EH (cell line): ENCODE data around the gene LSM7.

ENCODE experiments used
- DNase-seq: peaks from one replicate; pipeline ENCODE4 v3.0.0-alpha.2; 2015; ENCODE audit warnings: low read depth

LSM7 gene

DNA sequence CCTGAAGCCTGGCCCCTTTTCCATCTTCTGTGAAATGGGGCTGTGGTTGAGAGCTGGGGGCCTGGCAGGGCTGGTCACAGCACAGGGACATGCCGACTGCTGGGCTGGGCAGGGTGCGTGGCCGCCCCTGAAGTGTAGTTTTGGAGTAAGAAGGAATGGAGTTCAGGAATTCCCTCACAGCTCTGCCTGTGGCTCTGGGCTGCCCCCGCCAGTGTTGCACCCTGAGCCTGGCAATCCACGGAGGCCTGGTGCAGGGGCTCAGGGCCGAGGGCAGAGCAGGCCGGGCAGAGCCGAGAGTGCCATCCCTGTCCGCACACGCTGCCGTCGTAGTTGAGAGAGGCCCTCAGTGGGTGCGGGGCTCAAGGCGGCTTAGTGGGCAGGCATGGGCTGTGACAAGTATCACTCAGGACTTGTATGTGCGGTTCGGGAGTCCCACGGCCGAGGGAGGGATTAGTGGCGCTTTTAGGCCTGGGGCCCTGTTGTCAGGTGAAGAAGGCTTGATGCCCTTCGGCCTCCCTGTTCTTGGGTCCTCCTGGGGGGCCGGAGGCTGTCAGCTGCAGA lies 9.7 kb upstream of the LSM7 start:
- no peak for DNase-seq

DNA sequence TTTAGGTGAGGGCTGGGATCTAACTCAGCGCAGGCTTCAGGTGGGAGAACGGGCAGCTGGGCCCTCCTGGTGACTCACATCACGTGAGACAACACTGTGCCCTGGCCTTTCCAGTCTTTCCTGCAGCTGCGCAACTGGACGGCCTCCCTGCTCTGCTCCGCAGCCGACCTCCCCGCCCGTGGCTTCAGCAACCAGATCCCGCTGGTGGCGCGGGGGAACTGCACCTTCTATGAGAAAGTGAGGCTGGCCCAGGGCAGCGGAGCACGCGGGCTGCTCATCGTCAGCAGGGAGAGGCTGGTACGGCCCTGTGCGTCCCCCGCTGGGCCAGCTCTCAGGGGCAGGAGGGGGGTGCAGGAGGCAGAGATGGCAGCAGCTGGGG lies 8.9 kb upstream of the LSM7 start:
- DNase-seq, result peak; percentile 29

DNA sequence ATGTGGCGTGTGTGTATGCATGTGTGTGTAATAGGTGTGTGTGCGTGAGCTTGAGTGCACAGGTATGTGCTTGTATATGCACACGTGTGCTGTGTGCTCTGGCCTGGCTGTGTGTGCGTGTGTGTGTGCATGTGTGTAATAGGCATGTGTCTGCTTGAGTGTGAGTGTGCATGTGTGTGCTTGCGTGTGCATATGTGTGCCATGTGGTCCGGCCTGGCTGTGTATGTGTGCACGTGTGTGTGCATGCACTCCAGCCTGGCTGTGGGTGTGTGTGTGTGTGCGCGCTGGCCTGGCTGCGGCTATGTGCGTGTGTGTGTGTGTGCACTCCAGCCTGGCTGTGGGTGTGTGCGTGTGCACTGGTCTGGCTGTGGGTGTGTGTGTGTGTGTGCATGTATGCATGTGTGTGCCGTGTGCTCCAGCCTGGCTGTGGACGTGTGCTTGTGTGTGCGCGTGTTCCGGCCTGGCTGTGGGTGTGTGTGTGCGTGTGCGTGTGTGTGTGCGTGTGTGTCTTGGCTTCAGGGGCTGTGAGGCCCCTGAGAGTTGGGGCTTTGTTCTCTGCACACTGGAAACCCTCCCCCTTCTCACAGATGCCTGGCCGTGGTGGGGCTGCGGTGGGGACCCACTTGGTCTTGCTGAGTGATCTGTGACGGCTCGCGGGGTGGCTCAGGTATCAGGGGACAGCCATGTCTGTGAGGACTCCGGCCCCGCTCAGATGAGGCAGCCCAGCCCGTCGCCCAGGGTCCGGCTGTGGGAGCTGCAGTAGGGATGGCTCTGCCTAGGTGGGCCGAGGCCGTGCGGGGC lies 8.3 kb upstream of the LSM7 start:
- no peak for DNase-seq

DNA sequence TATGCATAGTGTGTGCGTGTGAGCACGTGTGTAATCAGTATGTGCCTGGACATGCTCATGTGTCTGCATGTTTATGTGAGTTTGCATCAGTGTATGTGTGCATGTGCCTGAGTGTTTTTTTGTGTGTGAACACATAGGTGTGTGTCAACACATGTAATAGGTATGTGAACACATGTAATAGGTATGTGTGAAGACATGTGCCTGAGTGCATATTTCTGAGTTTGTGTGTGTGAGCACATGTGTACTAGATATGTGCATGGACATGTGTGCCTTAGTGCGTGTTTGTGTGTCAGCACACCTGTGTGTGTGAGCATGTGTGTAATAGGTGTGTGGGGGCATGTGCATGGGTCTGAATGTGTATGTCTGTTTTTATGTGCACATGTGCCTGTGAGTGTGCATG lies 7.5 kb upstream of the LSM7 start:
- no peak for DNase-seq

DNA sequence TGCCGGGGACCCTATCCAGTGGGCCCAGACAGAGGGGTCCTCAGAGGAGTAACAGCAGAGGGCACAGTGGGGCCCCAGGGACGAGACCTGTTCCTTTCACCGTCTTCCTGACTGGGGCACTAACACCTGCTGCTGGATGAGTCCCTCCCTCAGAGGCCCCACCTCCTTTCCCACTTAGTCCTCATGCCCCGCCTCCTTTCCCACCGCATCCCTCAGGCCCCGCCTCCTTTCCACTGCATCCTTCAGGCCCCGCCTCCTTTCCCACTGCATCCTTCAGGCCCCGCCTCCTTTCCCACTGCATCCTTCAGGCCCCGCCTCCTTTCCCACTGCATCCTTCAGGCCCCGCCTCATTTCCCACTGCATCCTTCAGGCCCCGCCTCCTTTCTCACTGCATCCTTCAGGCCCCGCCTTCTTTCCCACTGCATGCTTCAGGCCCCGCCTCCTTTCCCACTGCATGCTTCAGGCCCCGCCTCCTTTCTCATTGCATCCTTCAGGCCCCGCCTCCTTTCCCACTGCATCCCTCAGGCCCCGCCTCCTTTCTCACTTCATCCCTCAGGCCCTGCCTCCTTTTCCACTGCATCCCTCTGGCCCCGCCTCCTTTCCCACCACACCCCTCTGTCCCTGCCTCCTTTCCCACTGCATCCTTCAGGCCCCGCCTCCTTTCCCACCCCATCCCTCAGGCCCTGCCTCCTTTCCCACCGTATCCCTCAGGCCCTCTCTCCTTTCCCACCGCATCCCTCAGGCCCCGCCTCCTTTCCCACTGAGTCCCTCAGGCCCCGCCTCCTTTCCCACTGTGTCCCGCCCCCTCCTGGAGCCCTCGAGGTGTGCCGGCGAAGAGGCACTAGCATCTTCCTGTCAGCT lies 6.8 kb upstream of the LSM7 start:
- no peak for DNase-seq

DNA sequence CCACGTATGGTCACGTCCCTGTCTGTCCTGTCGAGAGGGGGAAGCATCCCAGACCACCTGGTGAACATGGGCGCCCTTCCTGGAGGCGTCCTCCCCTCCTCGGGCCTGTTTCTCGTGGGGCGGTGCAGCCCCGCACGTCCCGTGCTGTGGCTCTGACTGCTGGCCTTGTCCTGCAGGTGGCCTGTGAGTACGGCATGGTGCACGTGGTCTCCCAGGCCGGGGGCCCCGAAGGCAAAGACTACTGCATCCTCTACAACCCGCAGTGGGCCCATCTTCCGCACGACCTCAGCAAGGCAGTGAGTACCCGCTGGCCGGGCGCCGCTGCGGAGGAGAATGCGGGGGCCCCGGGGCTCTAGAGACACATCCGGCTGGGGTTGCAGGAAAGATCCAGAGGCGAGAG lies 6.0 kb upstream of the LSM7 start:
- no peak for DNase-seq

DNA sequence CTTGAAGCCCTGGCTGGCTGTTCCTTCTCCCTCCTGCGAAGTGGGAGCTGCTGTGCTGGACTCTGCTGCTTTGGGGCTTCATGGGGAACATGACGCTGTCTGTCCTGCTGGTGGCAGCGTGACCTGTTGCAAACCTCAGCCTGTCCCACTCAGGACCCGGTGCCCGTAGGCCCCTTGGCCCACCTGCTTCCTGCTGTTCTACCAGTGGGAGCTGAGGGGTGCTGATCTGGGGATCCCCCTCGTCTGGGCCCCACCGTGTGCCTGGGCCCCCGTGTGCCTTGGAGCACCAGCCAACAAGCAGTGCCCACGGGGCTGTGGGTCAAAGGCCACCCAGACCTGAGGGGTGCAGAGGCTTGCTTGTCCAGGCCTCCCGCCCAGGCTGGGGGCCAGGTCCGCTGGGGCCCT lies 5.4 kb upstream of the LSM7 start:
- DNase-seq, result no peak

DNA sequence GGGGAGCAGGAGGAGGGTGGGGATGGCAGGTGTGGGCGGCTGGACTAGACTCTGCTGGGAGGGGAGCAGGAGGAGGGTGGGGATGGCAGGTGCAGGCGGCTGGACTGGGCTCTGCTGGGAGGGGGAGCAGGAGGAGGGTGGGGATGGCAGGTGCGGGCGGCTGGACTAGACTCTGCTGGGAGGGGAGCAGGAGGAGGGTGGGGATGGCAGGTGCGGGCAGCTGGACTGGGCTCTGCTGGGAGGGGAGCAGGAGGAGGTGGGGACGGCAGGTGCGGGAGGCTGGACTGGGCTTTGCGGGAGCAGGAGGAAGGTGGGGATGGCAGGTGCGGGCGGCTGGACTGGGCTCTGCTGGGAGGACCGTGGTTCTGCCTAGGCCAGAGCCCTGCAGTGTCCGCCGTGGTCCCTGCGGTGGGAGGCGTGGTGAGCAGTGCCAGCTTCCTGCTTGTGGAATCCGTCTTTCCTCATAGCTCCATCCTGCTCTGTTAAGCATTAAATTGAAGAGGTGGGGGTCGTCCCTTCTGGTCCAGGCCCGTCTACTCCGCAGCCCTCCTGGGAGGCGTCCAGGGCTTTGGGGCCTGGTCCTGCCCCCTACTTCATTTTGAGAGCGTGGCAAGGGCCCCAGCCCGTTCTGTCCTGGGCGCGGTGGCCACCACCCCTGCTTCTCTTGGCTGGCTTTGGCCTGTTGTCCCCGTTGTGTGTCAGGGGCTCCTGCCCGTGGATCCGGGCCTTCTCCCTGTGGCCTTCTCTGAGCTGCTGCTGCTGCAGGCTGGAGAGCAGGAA lies 4.8 kb upstream of the LSM7 start:
- no peak for DNase-seq

DNA sequence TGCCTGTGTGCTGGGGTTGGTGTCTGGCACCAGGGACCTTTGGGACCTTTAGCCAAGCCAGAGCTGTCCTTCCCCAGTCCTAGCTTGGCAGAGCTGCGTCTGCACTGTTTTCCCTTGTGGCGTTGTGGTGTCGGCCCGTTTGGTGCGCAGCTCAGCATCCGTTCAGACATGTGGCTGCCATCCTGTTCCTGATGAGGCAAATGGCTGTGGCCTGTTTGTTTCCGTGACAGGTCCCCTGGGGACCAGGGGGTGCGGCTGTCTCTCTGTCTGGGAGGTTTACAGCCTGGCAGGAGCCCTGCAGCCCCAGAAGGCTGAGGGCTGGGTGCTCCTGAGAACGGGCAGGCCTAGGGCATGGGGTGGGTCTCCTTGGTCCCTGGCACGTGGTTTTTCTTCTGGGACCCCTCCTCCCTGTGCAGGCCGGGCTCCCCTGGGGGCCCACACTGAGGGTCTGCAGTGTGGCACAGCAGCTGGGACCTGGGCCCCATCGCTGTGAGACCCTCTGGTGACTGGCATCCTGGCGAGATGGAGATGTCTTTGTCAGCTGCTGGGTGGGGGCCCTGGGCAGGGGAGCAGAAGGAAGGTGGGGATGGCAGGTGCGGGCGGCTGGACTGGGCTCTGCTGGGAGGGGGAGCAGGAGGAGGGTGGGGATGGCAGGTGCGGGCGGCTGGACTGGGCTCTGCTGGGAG lies 4.1 kb upstream of the LSM7 start:
- DNase-seq, result no peak

DNA sequence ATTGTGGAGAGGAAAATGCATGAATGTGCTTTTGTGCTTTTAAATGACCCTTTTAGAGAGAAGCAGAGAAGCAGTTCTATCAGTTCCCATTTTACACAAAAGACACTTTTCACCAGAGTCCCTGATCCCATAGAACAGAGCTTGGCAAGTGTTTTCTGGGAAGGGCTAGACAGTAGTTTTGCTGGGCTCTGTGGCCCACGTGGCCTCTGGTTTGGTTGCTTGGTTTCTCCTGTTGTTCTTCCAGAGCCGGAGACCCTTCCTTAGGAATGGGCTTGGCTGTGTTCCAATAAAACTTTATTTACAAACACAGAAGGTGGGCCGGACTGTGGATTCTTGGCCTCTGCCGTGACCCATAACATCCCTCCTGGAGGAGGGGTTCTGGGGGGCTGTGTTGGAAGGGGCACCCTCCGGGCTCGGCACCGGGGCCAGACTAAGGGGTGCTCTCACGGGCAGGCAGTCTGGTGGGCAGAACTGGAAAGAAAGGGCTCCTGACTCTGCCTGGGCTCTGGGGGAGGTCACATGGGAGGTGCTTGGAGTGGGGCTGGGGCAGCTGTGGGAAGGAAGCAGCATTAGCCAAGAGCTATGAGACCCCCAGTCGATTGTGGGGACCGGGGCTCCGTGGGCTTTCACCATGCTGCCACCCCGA lies 3.3 kb upstream of the LSM7 start:
- DNase-seq, result no peak

DNA sequence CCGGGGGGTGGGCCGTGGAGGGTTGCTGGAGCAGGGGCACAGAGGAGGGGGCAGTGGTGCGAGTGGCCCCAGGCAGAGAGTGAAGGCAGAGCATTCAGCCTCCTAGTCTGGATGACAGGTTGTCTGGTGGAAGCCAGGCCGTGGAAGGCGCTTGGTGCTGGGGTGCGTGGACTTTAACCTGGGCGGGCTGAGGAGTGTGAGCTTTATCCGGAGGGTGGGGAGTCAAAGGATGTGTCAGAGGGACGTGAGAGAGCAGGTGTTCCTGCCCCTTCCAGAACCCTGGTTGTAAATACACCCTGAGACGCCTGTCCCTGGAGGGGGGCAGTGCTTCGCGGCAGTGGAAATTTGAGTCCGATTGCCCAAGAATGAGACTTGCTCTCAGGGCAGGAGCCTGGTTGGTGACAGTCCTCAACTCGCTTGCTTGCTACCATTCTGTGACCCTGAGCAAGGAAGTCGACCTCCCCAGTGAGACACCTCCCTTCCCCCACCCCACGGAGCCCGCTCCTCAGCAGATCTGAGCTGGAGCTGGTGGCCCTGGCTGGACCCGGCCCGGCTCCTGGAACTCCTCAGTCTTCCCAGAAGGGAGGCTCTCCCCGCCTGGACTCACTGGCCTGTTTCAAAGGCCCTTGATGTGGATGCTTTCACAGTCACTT lies 2.4 kb upstream of the LSM7 start:
- no peak for DNase-seq

DNA sequence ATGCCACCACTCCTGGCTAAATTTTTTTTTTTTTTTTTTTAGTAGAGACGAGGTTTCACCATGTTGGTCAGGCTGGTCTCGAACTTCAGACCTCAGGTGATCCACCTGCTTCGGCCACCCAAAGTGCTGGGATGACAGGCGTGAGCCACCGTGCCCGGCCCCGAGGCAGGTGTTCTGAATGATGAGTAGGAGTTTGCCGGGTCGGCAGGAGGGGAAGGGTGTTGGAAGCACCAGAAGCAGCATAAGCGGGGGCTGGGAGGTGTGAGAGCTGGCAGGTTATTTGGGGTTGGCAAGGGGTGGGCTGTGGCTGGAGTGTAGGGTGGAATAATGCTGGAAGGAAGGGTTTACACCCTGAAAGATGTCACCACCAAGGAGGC lies 1.9 kb upstream of the LSM7 start:
- DNase-seq, result no peak

DNA sequence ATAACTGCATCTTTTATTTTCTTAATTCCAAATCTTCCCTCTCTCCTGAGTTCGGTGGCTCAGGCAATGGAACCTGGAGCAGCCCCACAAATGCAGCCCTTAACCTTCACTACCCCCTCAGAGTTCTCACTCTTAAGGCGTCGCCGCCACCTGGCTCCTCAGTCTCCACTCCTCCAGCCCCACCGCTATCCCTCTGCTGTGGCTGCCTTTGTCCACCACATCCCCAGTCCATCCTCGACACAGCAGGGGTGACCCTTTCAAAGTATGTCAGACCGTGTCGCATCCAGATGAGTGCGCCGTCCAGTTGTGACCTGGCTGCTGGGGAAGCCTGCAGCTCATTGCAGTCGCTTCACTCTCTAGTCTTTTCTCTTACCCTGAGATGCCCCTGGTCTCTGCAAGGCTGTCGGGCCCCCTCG lies 1.1 kb upstream of the LSM7 start:
- no peak for DNase-seq

DNA sequence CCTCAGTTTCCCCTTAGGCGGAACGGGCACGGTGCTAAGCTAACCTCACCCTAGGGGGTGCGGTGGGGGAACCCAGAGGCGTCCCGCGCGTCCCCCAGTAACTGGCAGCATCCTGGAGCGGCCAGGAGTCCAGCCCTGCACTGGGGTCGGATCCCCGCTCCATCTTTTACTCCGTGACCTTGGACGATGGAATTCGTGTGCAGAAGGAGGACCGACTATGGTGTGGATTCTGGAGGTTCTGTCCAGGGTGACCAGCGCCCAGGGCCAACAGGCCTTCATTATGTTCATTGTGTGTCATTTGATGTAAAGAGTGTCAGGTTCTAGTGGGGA lies 728 bp upstream of the LSM7 start:
- DNase-seq, result no peak

DNA sequence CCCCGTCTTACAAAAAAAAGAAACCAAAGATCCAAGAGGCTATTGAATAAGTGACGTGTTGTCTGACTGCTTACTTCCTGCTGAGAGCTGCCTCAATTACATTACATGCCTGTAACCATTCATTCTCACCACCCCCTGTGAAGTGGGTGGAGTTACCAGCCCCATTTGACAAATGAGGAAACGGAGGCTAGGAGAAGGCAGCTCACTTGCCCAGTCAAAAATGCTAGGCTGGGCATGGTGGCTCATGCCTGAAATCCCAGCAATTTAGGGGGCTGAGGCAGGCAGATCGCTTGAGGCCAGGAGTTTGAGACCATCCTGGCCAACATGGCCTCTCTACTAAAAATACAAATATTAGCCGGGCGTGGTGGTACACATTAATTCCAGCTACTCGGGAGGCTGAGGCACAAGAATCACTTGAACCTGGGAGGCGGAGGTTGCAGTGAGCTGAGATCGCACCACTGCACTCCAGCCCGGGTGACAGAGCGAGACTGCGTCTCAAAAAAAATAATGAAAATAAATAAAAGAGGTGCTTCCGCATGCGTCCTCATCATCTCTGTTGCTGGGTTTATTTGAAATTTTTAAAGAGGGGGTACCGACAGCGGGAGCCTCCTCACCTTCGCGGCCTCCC lies 499 bp downstream of the LSM7 start:
- DNase-seq, result peak; percentile 94

DNA sequence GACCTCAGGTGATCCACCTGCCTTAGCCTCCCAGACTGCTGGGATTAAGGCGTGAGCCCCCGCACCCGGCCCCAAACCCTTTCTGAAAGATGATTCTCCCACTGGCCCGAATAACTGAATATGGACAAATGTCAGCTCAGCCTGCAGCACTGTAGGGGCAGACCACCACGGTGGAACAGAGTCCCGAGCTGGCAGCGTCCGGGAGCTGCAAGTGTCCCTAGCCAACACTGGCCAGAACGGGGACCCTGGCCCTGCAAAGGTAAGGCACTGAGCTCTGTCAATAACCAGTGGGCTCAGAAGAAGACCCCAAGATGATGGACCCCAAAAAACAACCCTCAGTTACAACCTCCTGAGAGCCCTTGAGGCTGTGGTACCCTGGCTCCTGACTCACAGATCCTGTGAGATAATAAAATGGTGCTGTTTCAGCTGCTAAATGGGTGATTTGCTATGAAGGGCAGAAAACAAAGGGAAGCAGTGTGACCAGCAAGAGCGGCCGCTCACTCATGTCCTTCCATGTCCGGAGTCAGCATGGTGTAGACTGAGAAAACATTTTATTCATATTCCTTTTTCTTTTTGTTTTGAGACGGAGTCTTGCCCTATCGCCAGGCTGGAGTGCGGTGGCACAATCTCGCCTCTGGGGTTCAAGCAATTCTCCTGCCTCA lies 1.6 kb downstream of the LSM7 start:
- DNase-seq, result no peak

DNA sequence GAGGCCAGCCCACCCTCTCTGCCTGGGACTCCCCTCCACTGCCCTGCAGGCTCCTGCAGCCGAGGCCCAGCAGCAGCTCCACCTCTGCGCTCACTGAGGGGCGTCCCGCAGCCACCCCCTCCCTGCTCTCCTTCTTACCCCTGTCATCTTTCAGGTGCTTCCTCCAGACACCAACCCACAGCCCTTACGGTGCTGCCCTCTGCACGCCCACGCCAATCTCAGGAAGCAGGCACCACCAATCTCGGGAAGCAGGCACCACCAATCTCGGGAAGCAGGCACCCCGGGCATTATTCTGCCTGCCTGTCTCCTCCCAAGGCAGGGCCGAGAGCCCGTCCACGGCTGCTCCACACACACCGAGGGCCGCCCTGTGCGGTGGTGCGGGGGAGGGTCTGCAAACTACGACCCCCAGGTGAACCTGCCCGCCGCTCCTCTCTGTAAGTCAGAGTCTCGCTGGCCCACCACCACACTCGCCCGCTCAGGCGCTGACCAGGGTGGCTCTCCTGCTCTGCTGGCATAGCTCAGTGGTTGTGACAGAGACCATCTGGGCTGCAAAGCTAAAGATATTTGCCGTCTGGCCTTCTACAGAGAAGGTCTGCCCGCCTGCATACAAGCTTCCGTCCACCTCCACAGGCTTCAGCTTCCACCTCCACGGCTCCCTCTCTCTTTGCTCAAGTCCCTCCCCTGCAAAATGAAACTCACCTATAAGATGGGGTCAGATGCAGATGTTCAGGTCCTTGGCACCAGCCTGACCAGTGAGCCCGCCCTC lies 2.9 kb downstream of the LSM7 start:
- no peak for DNase-seq

DNA sequence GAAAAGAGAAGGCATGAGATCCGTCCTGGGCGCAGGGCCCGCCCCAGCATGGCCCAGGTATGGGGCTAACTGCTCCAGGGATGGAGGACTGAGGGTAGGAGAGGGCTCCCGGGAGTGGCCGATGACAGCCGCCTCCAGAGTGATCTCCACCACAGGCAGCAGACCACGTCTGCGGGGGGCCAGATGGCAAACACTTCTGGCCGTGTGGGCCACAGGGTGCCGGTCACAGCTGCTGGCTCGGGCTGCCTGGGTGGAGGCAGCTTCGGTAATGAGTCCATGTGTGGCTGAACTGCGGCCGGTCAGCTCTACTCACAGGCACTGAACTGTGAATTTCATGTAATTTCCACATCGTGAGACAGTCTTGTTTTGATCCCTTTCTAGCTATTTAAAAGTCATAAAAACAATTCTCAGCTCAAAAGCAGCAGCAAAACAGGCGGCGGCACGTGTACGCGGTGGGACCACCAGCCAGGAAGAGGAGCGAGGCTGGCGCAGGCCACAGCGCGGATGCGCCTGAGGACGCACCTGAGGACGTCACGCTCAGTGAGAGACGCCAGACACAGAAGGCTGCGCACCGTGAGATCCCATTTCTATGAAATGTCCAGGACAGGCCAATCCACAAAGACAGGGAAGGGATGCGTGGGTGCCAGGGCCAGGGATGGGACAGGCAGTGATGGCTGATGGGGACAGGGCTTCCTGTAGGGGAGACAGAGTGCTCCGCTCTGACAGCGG lies 4.0 kb downstream of the LSM7 start:
- DNase-seq, result no peak
